NB4 (cell line): ENCODE results near the gene WDFY4.

Experiments
- CTCF ChIP-seq: IDR thresholded peaks from one replicate; pipeline ENCODE4 v1.5.1; 2012; ENCODE audit warnings: low read depth, low read length
- POLR2A ChIP-seq: IDR thresholded peaks from 2 replicates; pipeline ENCODE4 v1.6.1; 2011; ENCODE audit warnings: mild to moderate bottlenecking; ENCODE audit not compliant: insufficient read length; ENCODE audit errors: extremely low read depth

GRCh38 chr10:48839809-48840679 is 155.4 kb downstream of the WDFY4 start:
- TF ChIP-seq POLR2A: no peak
- no peak for TF ChIP-seq CTCF
